GM12874 (cell line): ENCODE data around the gene STPG4.

Source experiments
- TF ChIP-seq, protein P1 (sequence below): IDR thresholded peaks from 2 replicates; pipeline ENCODE4 v1.5.1; 2011; ENCODE audit warnings: low read depth, mild to moderate bottlenecking, control low read depth, low read length, moderate library complexity; ENCODE audit not compliant: insufficient read depth

Gene STPG4

DNA sequence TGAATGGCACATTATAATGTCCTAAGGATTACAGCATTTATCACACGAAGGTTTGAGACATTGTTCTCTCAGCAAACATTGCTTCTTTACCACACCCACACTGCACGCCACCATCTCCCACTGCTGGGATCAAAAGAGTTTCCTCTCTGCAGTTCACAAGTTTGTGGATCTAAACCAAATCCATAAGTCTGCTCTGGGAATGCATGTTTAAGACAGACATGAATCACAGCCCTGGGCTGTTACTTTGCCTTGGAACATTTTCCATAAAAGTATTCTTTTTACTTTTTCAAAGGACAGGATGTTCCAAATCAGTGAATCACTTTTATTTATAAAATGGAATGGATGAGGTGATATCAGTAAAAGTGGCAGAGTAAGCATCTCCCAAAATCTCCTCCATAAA is 36.1 kb downstream of the STPG4 start:
- TF ChIP-seq, protein P1, sequence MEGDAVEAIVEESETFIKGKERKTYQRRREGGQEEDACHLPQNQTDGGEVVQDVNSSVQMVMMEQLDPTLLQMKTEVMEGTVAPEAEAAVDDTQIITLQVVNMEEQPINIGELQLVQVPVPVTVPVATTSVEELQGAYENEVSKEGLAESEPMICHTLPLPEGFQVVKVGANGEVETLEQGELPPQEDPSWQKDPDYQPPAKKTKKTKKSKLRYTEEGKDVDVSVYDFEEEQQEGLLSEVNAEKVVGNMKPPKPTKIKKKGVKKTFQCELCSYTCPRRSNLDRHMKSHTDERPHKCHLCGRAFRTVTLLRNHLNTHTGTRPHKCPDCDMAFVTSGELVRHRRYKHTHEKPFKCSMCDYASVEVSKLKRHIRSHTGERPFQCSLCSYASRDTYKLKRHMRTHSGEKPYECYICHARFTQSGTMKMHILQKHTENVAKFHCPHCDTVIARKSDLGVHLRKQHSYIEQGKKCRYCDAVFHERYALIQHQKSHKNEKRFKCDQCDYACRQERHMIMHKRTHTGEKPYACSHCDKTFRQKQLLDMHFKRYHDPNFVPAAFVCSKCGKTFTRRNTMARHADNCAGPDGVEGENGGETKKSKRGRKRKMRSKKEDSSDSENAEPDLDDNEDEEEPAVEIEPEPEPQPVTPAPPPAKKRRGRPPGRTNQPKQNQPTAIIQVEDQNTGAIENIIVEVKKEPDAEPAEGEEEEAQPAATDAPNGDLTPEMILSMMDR = no peak

GRCh38 chr2:47118581-47118980 is 36.5 kb downstream of the STPG4 start:
- TF ChIP-seq, protein P1 = no peak

GRCh38 chr2:47112665-47113435 is 42.3 kb downstream of the STPG4 start:
- TF ChIP-seq, protein P1 = no peak

GRCh38 chr2:47109680-47110079 is 45.4 kb downstream of the STPG4 start:
- TF ChIP-seq, protein P1 = no peak

GRCh38 chr2:47109007-47109375 is 46.1 kb downstream of the STPG4 start:
- TF ChIP-seq, protein P1 = no peak

- TF ChIP-seq, protein P1 = no peak
These were observed 56.2 kb downstream of the STPG4 start for GRCh38 chr2:47098953-47099352.

GRCh38 chr2:47097563-47097962 is 57.5 kb downstream of the STPG4 start:
- TF ChIP-seq, protein P1 = no peak
